ENCODE results near the gene TEDC1. TPM values are rescaled to one million over a fixed set of nuclear protein-coding genes. Genes with fewer than 3 reads are reported as not detected.
A peak's percentile ranks its signal among the peaks of the same experiment; 100 is the strongest.

TEDC1 gene
- total RNA-seq, 1 experiment from 2014 or later: 34.0 TPM

DNA sequence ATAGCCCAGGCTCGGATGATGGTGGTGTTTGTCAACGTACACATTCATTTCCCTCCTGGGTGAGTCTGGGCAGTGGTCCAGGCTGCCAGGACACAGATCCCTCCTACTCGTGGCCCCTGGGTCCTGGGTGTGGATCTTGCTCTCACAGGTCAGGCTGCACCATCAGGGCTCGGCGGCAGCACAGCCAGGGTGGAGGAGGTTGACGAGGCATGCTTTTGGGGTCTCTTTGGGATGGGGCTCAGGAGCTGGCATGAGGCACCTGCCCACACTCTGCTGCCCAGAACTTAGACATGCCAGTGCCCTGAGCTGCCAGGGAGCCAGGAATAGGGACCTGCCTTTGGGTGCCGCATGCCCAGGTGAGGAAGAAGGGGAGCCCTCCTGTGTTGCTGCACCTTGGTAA lies 45.0 kb downstream of the TEDC1 start:
- Histone ChIP-seq H3K9me3 (ENCODE audit: low read depth, low read length, poor library complexity, severe bottlenecking) (no peaks in the 10 kb centered on the region), H3K27me3 (replicated peaks; ENCODE audit: insufficient read depth, low read depth, low read length, poor library complexity) (no peaks in the 10 kb centered on the region), H3K4me1 (ENCODE audit: insufficient read depth, low read length, poor library complexity, severe bottlenecking) (no peaks in the 10 kb centered on the region), H3K36me3 (ENCODE audit: insufficient read depth, low read length, poor library complexity, severe bottlenecking) (no peaks in the 10 kb centered on the region), H3K27ac (ENCODE audit: low read depth, low read length, poor library complexity, severe bottlenecking) (no peak overlapping the region), H3K4me3 (ENCODE audit: low read depth, low read length, poor library complexity, severe bottlenecking) (no peak overlapping the region)
- CTCF ChIA-PET: no interaction called here
- TF ChIP-seq, protein P1, sequence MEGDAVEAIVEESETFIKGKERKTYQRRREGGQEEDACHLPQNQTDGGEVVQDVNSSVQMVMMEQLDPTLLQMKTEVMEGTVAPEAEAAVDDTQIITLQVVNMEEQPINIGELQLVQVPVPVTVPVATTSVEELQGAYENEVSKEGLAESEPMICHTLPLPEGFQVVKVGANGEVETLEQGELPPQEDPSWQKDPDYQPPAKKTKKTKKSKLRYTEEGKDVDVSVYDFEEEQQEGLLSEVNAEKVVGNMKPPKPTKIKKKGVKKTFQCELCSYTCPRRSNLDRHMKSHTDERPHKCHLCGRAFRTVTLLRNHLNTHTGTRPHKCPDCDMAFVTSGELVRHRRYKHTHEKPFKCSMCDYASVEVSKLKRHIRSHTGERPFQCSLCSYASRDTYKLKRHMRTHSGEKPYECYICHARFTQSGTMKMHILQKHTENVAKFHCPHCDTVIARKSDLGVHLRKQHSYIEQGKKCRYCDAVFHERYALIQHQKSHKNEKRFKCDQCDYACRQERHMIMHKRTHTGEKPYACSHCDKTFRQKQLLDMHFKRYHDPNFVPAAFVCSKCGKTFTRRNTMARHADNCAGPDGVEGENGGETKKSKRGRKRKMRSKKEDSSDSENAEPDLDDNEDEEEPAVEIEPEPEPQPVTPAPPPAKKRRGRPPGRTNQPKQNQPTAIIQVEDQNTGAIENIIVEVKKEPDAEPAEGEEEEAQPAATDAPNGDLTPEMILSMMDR (conservative IDR thresholded peaks at IDR 0.05; ENCODE audit: low read depth, low read length): no peak
- TF ChIP-seq EZH2 (IDR thresholded peaks at IDR 0.05; ENCODE audit: borderline replicate concordance, low read depth, low read length, poor library complexity, severe bottlenecking): no peak
- DNase-seq (ENCODE audit: low spot score): no peak
- intact Hi-C loops (cut with micrococcal nuclease; ENCODE audit: unreplicated experiment): no loop called here
- no TSS peak for BruUV-seq (replicated peaks)
- POLR2A ChIA-PET (ENCODE audit: low non-redundant PET): no interaction called here

DNA sequence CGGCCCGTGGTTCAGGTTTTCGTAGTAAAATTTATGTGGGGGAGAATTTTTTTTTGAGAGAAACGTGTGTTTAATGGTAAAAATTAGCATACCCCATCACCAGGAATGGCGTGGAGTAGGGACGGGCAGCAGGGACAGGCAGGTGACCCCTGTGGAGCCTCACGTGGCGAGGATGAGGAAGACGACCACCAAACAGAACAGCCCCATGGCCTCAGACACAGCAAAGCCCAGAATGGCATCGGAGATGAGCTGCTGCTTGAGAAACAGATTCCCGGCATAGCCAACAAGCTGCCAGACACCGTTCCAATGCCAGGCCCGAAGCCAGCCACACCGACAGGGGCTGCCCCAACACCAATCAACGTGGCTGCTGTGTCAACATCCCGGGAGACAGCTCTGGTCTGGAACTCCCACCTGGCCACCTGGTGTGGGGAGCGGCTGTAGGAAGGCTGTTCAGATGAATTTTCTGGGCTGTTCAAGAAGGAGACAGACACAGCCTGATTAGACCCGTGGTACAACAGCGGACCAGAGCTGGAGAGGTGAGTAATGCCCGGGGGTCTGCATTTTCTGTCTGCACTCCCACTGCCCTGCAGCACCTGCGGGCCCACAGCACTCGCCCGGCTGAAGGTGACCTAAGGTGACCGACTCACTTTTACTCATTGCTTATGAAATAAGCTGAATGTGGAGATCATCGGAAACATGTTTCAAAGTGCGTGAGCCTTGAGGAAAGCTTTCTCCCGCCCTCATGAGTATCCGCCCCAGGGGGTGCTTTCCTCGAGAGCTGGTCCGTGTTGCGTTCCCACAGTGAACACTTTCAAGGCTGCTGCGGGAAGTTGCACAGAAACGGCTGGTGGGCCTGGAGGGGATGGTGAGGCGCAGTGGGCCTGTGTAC lies 45.9 kb downstream of the TEDC1 start:
- Histone ChIP-seq H3K27ac (ENCODE audit: low read depth, low read length, poor library complexity, severe bottlenecking) (no peak overlapping the region), H3K9me3 (ENCODE audit: low read depth, low read length, poor library complexity, severe bottlenecking) (no peaks in the 10 kb centered on the region), H3K4me1 (ENCODE audit: insufficient read depth, low read length, poor library complexity, severe bottlenecking) (no peaks in the 10 kb centered on the region), H3K36me3 (ENCODE audit: insufficient read depth, low read length, poor library complexity, severe bottlenecking) (no peaks in the 10 kb centered on the region), H3K4me3 (ENCODE audit: low read depth, low read length, poor library complexity, severe bottlenecking) (no peak overlapping the region), H3K27me3 (replicated peaks; ENCODE audit: insufficient read depth, low read depth, low read length, poor library complexity) (no peaks in the 10 kb centered on the region)
- BruUV-seq (replicated peaks): no TSS peak
- intact Hi-C loops (cut with micrococcal nuclease; ENCODE audit: unreplicated experiment): no loop called here
- CTCF ChIA-PET: interaction anchor here (0.5 to 0.7 kb wide), 3 partner anchors 12 to 795 kb away, joined by 3 to 4 read pairs (median 3); no protein-coding TSS in a partner anchor
- DNase-seq (ENCODE audit: low spot score): no peak
- TF ChIP-seq, protein P1 (conservative IDR thresholded peaks at IDR 0.05; ENCODE audit: low read depth, low read length): no peak
- no peak for TF ChIP-seq EZH2 (IDR thresholded peaks at IDR 0.05; ENCODE audit: borderline replicate concordance, low read depth, low read length, poor library complexity, severe bottlenecking)
- POLR2A ChIA-PET (ENCODE audit: low non-redundant PET): no interaction called here

DNA sequence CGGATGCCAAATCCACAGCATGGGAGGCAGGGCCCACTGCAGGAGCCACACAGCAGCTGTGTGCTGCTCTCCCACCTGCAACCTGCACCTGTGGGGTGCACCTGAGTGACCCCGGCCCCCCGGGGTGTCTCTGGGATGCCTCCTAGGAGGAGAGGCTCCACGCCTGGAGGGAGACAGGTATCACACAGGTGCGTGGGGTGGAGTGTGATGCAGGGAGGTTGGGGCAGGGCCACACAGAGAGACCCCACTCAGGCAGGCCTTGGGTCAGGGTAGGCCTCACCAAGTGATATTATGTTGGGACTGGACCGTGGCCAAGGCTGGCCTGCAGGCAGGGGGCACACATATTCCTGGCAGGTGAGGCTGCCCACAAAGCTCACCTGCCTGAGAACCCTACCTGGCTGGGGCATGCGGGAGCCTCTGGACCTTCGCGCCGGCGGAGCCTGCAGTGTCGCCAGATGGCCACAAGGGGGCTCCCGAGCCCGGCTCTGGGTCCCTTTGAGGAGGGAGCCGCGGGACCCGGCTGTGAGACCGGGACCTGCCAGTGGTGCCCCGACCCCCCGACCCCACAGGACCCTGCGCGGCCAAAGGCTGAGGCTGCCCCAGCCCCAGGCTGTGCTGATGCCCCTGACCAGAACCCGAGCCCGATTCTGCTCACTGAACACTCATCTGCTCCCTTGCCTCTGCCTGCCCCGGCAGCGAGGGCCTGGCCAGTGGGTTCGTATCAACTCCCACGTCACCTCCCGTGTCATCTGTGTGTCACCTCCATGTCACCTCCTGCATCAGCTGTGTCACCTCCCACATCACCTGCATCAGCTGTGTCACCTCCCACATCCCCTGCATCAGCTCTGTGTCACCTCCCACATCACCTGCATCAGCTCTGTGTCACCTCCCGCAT lies 46.8 kb downstream of the TEDC1 start:
- no peaks in the 10 kb centered on the region for H3K27me3 ChIP-seq (replicated peaks; ENCODE audit: insufficient read depth, low read depth, low read length, poor library complexity)
- no peaks in the 10 kb centered on the region for H3K9me3 ChIP-seq (ENCODE audit: low read depth, low read length, poor library complexity, severe bottlenecking)
- no peaks in the 10 kb centered on the region for H3K4me1 ChIP-seq (ENCODE audit: insufficient read depth, low read length, poor library complexity, severe bottlenecking)
- no TSS peak for BruUV-seq (replicated peaks)
- POLR2A ChIA-PET (ENCODE audit: low non-redundant PET): no interaction called here
- intact Hi-C loops (cut with micrococcal nuclease; ENCODE audit: unreplicated experiment): no loop called here
- H3K4me3 ChIP-seq (ENCODE audit: low read depth, low read length, poor library complexity, severe bottlenecking): no peak overlapping the region
- TF ChIP-seq, protein P1 (conservative IDR thresholded peaks at IDR 0.05; ENCODE audit: low read depth, low read length): peak; percentile 96
- no peak for TF ChIP-seq EZH2 (IDR thresholded peaks at IDR 0.05; ENCODE audit: borderline replicate concordance, low read depth, low read length, poor library complexity, severe bottlenecking)
- no peaks in the 10 kb centered on the region for H3K36me3 ChIP-seq (ENCODE audit: insufficient read depth, low read length, poor library complexity, severe bottlenecking)
- CTCF ChIA-PET: interaction anchor here (0.6 kb wide), 1 partner anchor 167 kb away, joined by 10 read pairs; no protein-coding TSS in a partner anchor
- DNase-seq (ENCODE audit: low spot score): peak; percentile 56
- H3K27ac ChIP-seq (ENCODE audit: low read depth, low read length, poor library complexity, severe bottlenecking): no peak overlapping the region
